ENCODE measurements around the gene ZNF562.

The ZNF562 gene

GRCh38 chr19:9641810-9642209 is 33.1 kb downstream of the ZNF562 start:
- no peak for DNase-seq

- DNase-seq = no peak
These were observed 33.9 kb downstream of the ZNF562 start for GRCh38 chr19:9640956-9641355.

GRCh38 chr19:9636018-9636417 is 38.9 kb downstream of the ZNF562 start:
- no peak for DNase-seq

DNA sequence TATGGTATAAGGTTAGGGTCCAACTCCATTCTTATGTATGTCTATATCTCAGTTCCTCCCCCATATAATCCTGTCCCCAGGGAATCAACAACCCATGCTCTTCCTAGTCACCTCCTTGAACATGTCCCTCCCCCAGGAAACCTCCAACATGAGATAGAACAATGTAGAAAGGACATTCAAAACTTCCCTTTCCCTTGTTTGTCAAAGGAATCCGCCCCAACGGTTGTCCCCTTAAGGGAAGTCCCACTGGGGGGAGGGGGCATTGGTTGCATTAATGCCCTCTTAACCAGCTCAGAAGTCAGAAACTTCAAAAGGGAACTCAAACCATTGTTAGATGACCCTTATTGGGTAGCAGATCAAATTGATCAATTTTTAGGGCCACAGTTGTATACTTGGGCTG is 47.0 kb downstream of the ZNF562 start:
- DNase-seq = no peak

DNA sequence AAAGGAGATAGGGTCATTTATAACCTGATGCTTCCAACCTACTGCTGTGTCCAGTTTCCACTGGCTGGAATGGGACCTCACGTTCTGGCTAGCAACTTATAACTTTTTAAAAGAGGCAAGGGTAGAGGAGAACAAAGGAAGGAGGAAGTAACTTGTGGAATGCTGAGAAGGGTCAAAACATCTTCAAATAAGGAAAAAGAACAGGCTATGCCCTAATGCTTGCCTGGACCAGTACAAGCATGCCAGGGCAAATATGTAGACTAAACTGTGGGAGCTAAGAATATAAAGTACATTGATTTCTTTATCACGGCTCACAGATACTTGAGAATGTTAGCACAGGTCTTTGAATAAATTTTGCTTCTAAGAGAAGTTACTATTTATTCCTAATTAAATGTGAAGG is 52.4 kb downstream of the ZNF562 start:
- peak; percentile 23 for DNase-seq

GRCh38 chr19:9621156-9622037 is 53.5 kb downstream of the ZNF562 start, which contains the start of gene ZNF561:
TSS of gene ZNF561 (minus strand) at chr19:9621232. CDS start at chr19:9619456, 1,776 bp downstream.
- peak; percentile 91 for DNase-seq

- DNase-seq = no peak
These were observed 54.1 kb downstream of the ZNF562 start for GRCh38 chr19:9620842-9621155.

GRCh38 chr19:9615844-9616243 is 59.1 kb downstream of the ZNF562 start:
- no peak for DNase-seq

DNA sequence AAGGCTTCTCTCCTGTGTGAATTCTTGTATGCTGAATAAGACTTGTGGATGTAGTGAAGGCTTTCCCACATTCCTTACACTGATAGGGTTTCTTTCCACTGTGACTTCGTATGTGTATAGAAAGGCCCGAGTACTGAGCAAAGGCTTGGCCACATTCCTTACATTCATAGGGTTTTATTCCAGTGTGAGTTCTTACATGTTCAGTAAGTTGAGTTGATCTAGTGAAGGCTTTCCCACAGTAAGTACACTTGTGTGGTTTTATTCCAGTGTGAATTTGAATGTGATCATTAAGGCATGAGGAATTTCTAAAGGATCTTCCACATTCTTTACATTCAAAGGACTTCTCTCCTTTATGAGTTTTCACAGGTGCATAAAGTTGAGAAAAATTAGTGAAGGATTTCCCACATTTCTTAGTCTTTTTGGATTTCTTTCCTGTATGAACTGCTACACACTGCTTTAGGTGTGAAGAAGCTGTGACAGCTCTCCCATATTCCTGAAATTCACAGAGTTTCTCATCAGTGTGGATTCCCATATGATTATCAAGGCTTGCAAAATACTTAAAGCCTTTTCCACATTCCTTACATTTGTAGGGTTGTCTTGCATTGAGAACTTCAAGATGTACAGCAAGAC is 64.3 kb downstream of the ZNF562 start:
- DNase-seq = no peak

GRCh38 chr19:9608912-9609311 is 66.0 kb downstream of the ZNF562 start:
- DNase-seq = no peak

DNA sequence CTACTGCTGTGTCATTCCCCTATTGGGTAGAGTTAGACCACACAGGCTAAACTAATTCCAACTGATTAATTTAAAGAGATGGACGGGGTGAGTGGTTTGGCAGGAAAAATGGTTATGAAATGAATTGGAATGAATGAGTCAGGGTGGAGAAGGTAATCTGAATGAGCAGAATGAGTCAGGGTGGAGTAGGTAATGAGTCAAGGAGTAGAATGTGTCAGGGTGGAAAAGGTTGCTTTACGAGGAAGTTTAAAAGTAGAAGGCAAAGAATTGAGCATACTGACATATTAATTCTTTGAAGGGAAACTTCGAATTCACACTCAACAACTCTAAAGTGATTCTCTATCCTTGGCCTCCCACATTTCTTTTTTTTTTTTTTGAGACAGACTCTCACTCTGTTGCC is 77.9 kb downstream of the ZNF562 start:
- DNase-seq = no peak

Measured in MV-4-11 (cell line).